IMR-90 (cell line): ENCODE results near the gene DSP. TPM values are rescaled to one million over a fixed set of nuclear protein-coding genes. Genes with fewer than 3 reads are reported as not detected.

Source experiments
- ATAC-seq: fragments of 200-7000 bp; cut with Tn5 transposase; 2 replicates; pipeline ENCODE4 v1.9.1; 2020; ENCODE audit warnings: low read depth, mild to moderate bottlenecking, moderate library complexity
- BruUV-seq: library from RNA; stranded (reverse); fragments of 400-500 nt; replicated peaks from 2 replicates; lab custom pipeline; 2021; lab: Mats Ljungman, UMichigan
- CTCF ChIA-PET: fragments of 300-600 bp; formaldehyde crosslinking; extraction: SDS; loops from one replicate; lab custom pipeline; 2021; ENCODE audit warnings: antibody characterized with exemption; lab: Yijun Ruan, JAX
- POLR2A ChIA-PET: fragments of 300-600 bp; sonication (Branson Sonifier 250); formaldehyde crosslinking; loops from one replicate; lab custom pipeline; 2022; ENCODE audit warnings: antibody characterized with exemption; ENCODE audit not compliant: unreplicated experiment; lab: Charles Lee
- DNase-seq: peaks from one replicate; pipeline ENCODE4 v3.0.0; 2013
- H2AFZ ChIP-seq: replicated peaks from 2 replicates; pipeline ENCODE3; 2013; ENCODE audit warnings: low read length, mild to moderate bottlenecking; ENCODE audit not compliant: poor library complexity
- H2AK5ac ChIP-seq: 2 replicates; pipeline ENCODE4 v1.6.1; 2013; ENCODE audit warnings: low read depth, low read length, inconsistent platforms
- H2AK9ac ChIP-seq: replicated peaks from 2 replicates; pipeline ENCODE3; 2013; ENCODE audit warnings: mild to moderate bottlenecking, low read depth, low read length, moderate library complexity; ENCODE audit not compliant: poor library complexity
- H2BK120ac ChIP-seq: 2 replicates; pipeline ENCODE4 v1.6.1; 2013; ENCODE audit warnings: low read depth, low read length, inconsistent platforms
- H2BK15ac ChIP-seq: 3 replicates; pipeline ENCODE4 v1.6.1; 2013; ENCODE audit warnings: low read depth, low read length, inconsistent platforms
- H2BK20ac ChIP-seq: 2 replicates; pipeline ENCODE4 v1.6.1; 2013; ENCODE audit warnings: low read depth, mild to moderate bottlenecking, inconsistent platforms, low read length, moderate library complexity
- H2BK5ac ChIP-seq: 2 replicates; pipeline ENCODE4 v1.6.1; 2013; ENCODE audit warnings: mild to moderate bottlenecking, low read depth, low read length, inconsistent platforms; ENCODE audit not compliant: poor library complexity, severe bottlenecking
- H3K14ac ChIP-seq: replicated peaks from 2 replicates; pipeline ENCODE4 v1.6.1; 2013; ENCODE audit warnings: low read depth, low read length, inconsistent platforms
- H3K18ac ChIP-seq: 2 replicates; pipeline ENCODE4 v1.6.1; 2013; ENCODE audit warnings: low read depth, low read length, control low read depth
- H3K23ac ChIP-seq: 2 replicates; pipeline ENCODE4 v1.6.1; 2013; ENCODE audit warnings: low read depth, low read length, inconsistent platforms
- H3K27ac ChIP-seq: 2 replicates; pipeline ENCODE4 v1.5.1; 2013; ENCODE audit warnings: mild to moderate bottlenecking, control low read depth, low read length; ENCODE audit not compliant: insufficient read depth
- H3K27me3 ChIP-seq: 2 replicates; pipeline ENCODE4 v1.6.1; 2013; ENCODE audit warnings: low read length; ENCODE audit not compliant: control insufficient read depth, insufficient read depth
- H3K36me3 ChIP-seq: 2 replicates; pipeline ENCODE4 v1.6.1; 2013; ENCODE audit warnings: low read length, mixed read lengths; ENCODE audit not compliant: control insufficient read depth, insufficient read depth
- H3K4ac ChIP-seq: 2 replicates; pipeline ENCODE4 v1.6.1; 2013; ENCODE audit warnings: low read depth, low read length, inconsistent platforms
- H3K4me1 ChIP-seq: 2 replicates; pipeline ENCODE4 v1.6.1; 2013; ENCODE audit warnings: low read length, mixed read lengths; ENCODE audit not compliant: control insufficient read depth, insufficient read depth
- H3K4me2 ChIP-seq: 2 replicates; pipeline ENCODE4 v1.6.1; 2013; ENCODE audit warnings: low read depth, mild to moderate bottlenecking, control low read depth, low read length, moderate library complexity
- H3K4me3 ChIP-seq: 2 replicates; pipeline ENCODE4 v1.5.1; 2013; ENCODE audit warnings: low read depth, mild to moderate bottlenecking, control low read depth, low read length, moderate library complexity; ENCODE audit not compliant: insufficient read depth
- H3K56ac ChIP-seq: 2 replicates; pipeline ENCODE4 v1.6.1; 2013; ENCODE audit warnings: low read length, inconsistent platforms; ENCODE audit not compliant: insufficient read depth; ENCODE audit errors: extremely low read depth
- H3K79me1 ChIP-seq, 2 experiments: 2 replicates each; pipeline ENCODE4 v1.6.1; 2013; ENCODE audit warnings: low read length in 2 of 2, inconsistent platforms in 1 of 2, low read depth in 1 of 2
- H3K9ac ChIP-seq: 2 replicates; pipeline ENCODE4 v1.6.1; 2013; ENCODE audit warnings: low read depth, low read length, control low read depth
- H3K9me1 ChIP-seq: 2 replicates; pipeline ENCODE4 v1.6.1; 2013; ENCODE audit warnings: low read length, inconsistent platforms; ENCODE audit not compliant: insufficient read depth
- H3K9me3 ChIP-seq: 2 replicates; pipeline ENCODE4 v1.6.1; 2013; ENCODE audit warnings: low read length; ENCODE audit not compliant: control insufficient read depth, insufficient read depth
- H4K20me1 ChIP-seq: 2 replicates; pipeline ENCODE4 v1.6.1; 2013; ENCODE audit warnings: low read length, inconsistent platforms; ENCODE audit not compliant: insufficient read depth
- H4K5ac ChIP-seq: 2 replicates; pipeline ENCODE4 v1.6.1; 2013; ENCODE audit warnings: mild to moderate bottlenecking, low read depth, low read length, control low read depth
- H4K8ac ChIP-seq, 2 experiments: 2 replicates each; pipeline ENCODE4 v1.6.1; 2013; ENCODE audit warnings: low read depth in 2 of 2, low read length in 2 of 2, control low read depth in 1 of 2, inconsistent platforms in 1 of 2
- H4K91ac ChIP-seq: 2 replicates; pipeline ENCODE4 v1.6.1; 2013; ENCODE audit warnings: low read depth, low read length, inconsistent platforms; ENCODE audit not compliant: insufficient read depth
- BHLHE40 ChIP-seq: fragments of 150-350 bp; IDR thresholded peaks from 2 replicates; pipeline ENCODE4 v1.6.1; 2016; ENCODE audit warnings: mild to moderate bottlenecking, low read depth, low read length
- FOS ChIP-seq: fragments of 150-350 bp; IDR thresholded peaks from 2 replicates; pipeline ENCODE4 v1.6.1; 2016; ENCODE audit warnings: low read depth, low read length
- RFX5 ChIP-seq: IDR thresholded peaks from 2 replicates; pipeline ENCODE4 v1.8.0; 2012; ENCODE audit warnings: low read depth, mild to moderate bottlenecking, low read length, moderate library complexity
- WGBS, 2 experiments: methylation state at CpG; one replicate each; pipeline versions ENCODE4 v1.1.5 to v1.1.7; 2013; ENCODE audit warnings: missing lambda C conversion rate in 2 of 2; ENCODE audit not compliant: insufficient read length in 1 of 2; ENCODE audit errors: extremely low coverage in 2 of 2; 5-methylcytosine and 5-hydroxymethylcytosine counted together
- dilution Hi-C: fragments of 300-500 bp; cut with HindIII; formaldehyde crosslinking; loops from one replicate; pipeline ENCODE4 v1.14.3; 2018; ENCODE audit warnings: low sequenced_read_pairs; ENCODE audit not compliant: unreplicated experiment
- in situ Hi-C: fragments of 300-500 bp; cut with MboI; formaldehyde crosslinking; loops from 3 replicates; pipeline ENCODE4 v1.14.3; 2019; ENCODE audit warnings: low sequenced_read_pairs, inconsistent platforms, mixed read lengths
- intact Hi-C: fragments of 100-400 bp; cut with micrococcal nuclease; formaldehyde crosslinking; loops from 2 replicates; pipeline ENCODE4 v1.10.0; 2022
- polyA plus RNA-seq, 3 experiments: library from polyadenylated mRNA; depleted of rRNA; stranded (reverse); fragments of >200 nt; gene quantifications; 2 replicates each; pipeline ENCODE4 v1.2.3, GENCODE V29; 2012; ENCODE audit warnings: low replicate concordance in 1 of 3
- total RNA-seq: library from RNA; depleted of rRNA; stranded (reverse); fragments of >200 nt; gene quantifications from 2 replicates; pipeline ENCODE4 v1.2.3, GENCODE V29; 2012

The DSP gene
- total and polyA plus RNA-seq, 2 of the 4 experiments (the other 2 are of a cell fraction) = 7.1 to 20.1 TPM

DNA sequence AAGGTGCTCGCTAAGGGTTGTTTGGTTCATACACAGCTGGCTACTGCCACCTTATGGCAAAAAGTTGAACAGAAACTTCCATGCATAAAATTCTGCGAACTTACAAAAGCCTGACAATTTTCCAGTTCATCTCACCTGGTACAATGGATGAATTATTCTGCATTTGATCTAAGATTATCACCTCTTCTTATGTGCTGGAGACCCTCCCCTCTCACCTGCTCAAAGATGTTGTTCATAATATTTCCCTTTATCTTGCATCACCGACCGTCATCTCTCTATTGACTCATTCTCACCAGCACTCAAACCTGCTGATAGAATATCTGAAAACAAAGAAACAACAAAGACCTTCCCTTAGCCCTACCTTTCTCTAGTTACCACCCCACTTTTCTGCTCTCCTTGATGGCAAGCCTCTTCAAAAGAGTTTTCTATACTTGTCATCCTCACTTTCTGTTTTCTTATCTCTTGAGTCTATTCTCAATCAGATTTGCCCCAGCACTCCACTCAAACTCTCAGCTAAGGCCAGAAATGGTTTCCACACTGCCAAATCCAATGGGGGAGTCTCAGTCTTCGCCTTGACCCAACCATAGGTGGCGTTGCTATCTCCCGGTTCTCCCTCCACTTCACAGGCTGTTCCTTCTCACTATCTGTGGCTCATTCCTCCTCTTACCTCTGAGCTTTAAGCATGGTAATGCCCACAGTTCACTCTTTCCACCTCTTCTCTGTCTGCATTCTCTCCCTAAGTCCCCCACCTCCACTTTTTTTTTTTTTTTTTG is 74.3 kb downstream of the DSP start (continued):
- TF ChIP-seq FOS (no peak), BHLHE40 (no peak)

DNA sequence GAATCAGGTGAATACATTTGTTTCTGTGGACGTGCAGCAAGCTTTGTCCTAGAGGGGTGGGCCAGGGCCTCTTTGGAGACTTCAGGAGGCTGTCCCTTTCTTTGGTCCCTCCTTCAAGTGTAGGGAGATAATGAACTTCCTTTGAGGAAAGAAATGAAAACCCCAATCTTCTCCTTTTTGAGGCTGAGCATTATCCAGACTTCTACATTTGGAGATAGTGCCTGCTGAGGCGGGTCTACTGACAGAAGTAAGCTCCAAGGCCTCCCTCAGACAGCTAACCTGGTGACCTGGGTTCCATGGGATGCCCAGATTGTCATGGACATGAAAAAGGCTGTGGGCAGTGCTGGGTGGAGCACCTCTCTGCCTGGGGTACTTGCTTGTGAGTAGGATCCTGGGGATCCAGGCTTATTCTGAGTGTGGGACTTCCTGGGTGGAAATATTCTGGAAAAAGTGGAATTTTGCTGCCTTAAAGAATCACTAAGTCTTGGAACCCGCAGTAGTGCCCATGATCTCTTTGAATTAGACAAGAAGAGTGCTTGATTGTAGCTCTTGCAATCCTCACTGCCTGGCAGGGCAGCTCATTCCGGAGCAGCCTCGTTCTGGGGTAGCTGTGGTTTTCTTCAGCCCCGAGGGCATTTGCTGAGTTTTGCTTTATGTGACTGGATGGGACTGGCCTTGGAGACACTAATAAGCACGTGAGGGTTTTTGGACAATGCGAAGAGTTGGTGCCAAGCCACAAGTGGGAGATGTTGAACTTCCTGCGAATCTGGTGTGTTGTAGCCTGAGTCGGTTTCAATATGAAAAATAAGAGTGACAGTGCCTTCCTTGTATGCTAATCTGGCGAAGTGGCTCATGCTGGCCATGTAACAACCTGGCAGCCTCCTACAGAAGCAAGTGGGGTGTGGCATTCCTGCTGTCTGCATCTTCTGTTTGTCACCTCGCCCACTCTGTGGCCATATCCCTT is 76.6 kb downstream of the DSP start:
- Histone ChIP-seq H4K20me1 (no peaks in the 10 kb centered on the region), H3K27me3 (0 out of 2 replicates have a peak, but pooled peaks cover 1% of the 10 kb centered on the region), H3K4me1 (peaks cover 4% of the 10 kb centered on the region; the same call in 1 of the 2 replicates), H3K23ac (no peak overlapping the region), H2BK5ac (no peak overlapping the region), H2AFZ (no peak overlapping the region), H4K5ac (no peak overlapping the region), H3K9ac (no peak overlapping the region), H2BK15ac (no peak overlapping the region), H3K4ac (0 out of 2 replicates have a peak overlapping the region, but pooled peaks have one; percentile 9), H4K91ac (no peak overlapping the region), H3K18ac (no peak overlapping the region), H2AK9ac (no peak overlapping the region), H3K56ac (no peak overlapping the region), H2AK5ac (no peak overlapping the region), H3K9me1 (no peaks in the 10 kb centered on the region), H3K36me3 (peaks cover 2% of the 10 kb centered on the region; the same call in 1 of the 2 replicates), H2BK120ac (no peak overlapping the region), H2BK20ac (no peak overlapping the region), H3K4me3 (no peak overlapping the region), H3K4me2 (no peak overlapping the region), H3K79me1 (no peaks in the 10 kb centered on the region), H4K8ac (no peak overlapping the region), H3K14ac (no peak overlapping the region), H3K9me3 (no peaks in the 10 kb centered on the region), H3K27ac (no peak overlapping the region)
- ATAC-seq (no peak), DNase-seq (peak; percentile 32)
- no TSS peak for BruUV-seq
- dilution Hi-C loops (no loop called here), in situ Hi-C loops (loop anchor here (25.0 kb wide), 1 partner anchor 931 kb away; no protein-coding TSS in a partner anchor), intact Hi-C loops (loop anchor here (5.0 kb wide), 3 partner anchors 389 to 941 kb away; no protein-coding TSS in a partner anchor)
- WGBS, 2 experiments = 65% methylated on average over 4 of the region's 12 CpGs; no CpG with 5 or more reads in 1 of the 2 experiments
- ChIA-PET CTCF (interaction anchor here (1.5 to 1.6 kb wide), 2 partner anchors 13 to 343 kb away, joined by 3 read pairs; no protein-coding TSS in a partner anchor), POLR2A (no interaction called here)
- no peak for TF ChIP-seq RFX5
